HG03457 (cell line): Measurements from ENCODE around the gene RAI1.
"Not testable (repeated sequence)": the region's sequence is repeated elsewhere in the genome, so short reads cannot be mapped to it uniquely, and the experiment has no call there.

Experiments
- ATAC-seq: cut with Tn5 transposase; IDR thresholded peaks from one replicate; pipeline ENCODE4 v1.9.1; 2021; ENCODE audit warnings: moderate number of reproducible peaks; ENCODE audit not compliant: unreplicated experiment

Gene RAI1

GRCh38 chr17:17663160-17664063 lies 17.8 kb upstream of the RAI1 start:
- ATAC-seq: peak; percentile 50

GRCh38 chr17:17664064-17664452 lies 17.2 kb upstream of the RAI1 start:
- no peak for ATAC-seq

- ATAC-seq: no peak
Observed at GRCh38 chr17:17665255-17665654, 16.0 kb upstream of the RAI1 start.

GRCh38 chr17:17666111-17666714 lies 15.0 kb upstream of the RAI1 start:
- no peak for ATAC-seq

- ATAC-seq: no peak
Observed at GRCh38 chr17:17667231-17667630, 14.0 kb upstream of the RAI1 start.

GRCh38 chr17:17667947-17668346 lies 13.3 kb upstream of the RAI1 start:
- ATAC-seq: no peak

GRCh38 chr17:17668358-17668757 lies 12.9 kb upstream of the RAI1 start:
- ATAC-seq: no peak

- ATAC-seq: no peak
Observed at GRCh38 chr17:17668775-17669579, 12.3 kb upstream of the RAI1 start.

- no peak for ATAC-seq
Observed at GRCh38 chr17:17669580-17670235, 11.6 kb upstream of the RAI1 start.

GRCh38 chr17:17670701-17671305 lies 10.5 kb upstream of the RAI1 start:
- no peak for ATAC-seq

- no peak for ATAC-seq
Observed at GRCh38 chr17:17671369-17672129, 9.7 kb upstream of the RAI1 start.

GRCh38 chr17:17672453-17673368 lies 8.5 kb upstream of the RAI1 start:
- no peak for ATAC-seq

GRCh38 chr17:17675416-17675815 lies 5.8 kb upstream of the RAI1 start:
- no peak for ATAC-seq

- no peak for ATAC-seq
Observed at GRCh38 chr17:17675925-17676534, 5.2 kb upstream of the RAI1 start.

GRCh38 chr17:17676752-17677151 lies 4.5 kb upstream of the RAI1 start:
- ATAC-seq: no peak

- no peak for ATAC-seq
Observed at GRCh38 chr17:17677299-17678040, 3.8 kb upstream of the RAI1 start.

GRCh38 chr17:17678063-17678699 lies 3.1 kb upstream of the RAI1 start:
- ATAC-seq: not testable (repeated sequence)
